HepG2 (cell line): ENCODE results near the gene ZNF30. TPM values are rescaled to one million over a fixed set of nuclear protein-coding genes. Genes with fewer than 3 reads are reported as not detected.
A peak's percentile ranks its signal among the peaks of the same experiment; 100 is the strongest.

Experiments
- ADNP ChIP-seq: sonication (generic); formaldehyde crosslinking; IDR thresholded peaks from 2 replicates; pipeline ENCODE4 v1.4.0; 2020; ENCODE audit warnings: missing genetic modification reagents
- BRF2 ChIP-seq: sonication (generic); formaldehyde crosslinking; IDR thresholded peaks from 2 replicates; pipeline ENCODE4 v1.8.1; 2022; ENCODE audit warnings: mild to moderate bottlenecking, missing genetic modification reagents
- CSRNP2 ChIP-seq: sonication (generic); formaldehyde crosslinking; conservative IDR thresholded peaks from 2 replicates; pipeline ENCODE4 v1.8.0; 2022; ENCODE audit warnings: low read depth, missing genetic modification reagents
- ELF3 ChIP-seq: IDR thresholded peaks from 2 replicates; pipeline ENCODE4 v1.6.1; 2016; ENCODE audit warnings: missing genetic modification reagents, missing compliant biosample characterization
- HNF1B ChIP-seq: sonication (generic); formaldehyde crosslinking; IDR thresholded peaks from 2 replicates; pipeline ENCODE4 v1.5.1; 2020; ENCODE audit warnings: mild to moderate bottlenecking, moderate library complexity, missing genetic modification reagents
- MLLT10 ChIP-seq: sonication (generic); formaldehyde crosslinking; IDR thresholded peaks from 2 replicates; pipeline ENCODE4 v1.4.0; 2020; ENCODE audit warnings: missing genetic modification reagents
- RXRB ChIP-seq: IDR thresholded peaks from 2 replicates; pipeline ENCODE4 v1.6.1; 2016; ENCODE audit warnings: borderline replicate concordance, missing genetic modification reagents, missing compliant biosample characterization
- SNAPC5 ChIP-seq: sonication (generic); formaldehyde crosslinking; IDR thresholded peaks from 2 replicates; pipeline ENCODE4 v1.8.1; 2023; ENCODE audit warnings: mild to moderate bottlenecking, missing genetic modification reagents, borderline replicate concordance
- SP4 ChIP-seq: sonication (generic); formaldehyde crosslinking; IDR thresholded peaks from 2 replicates; pipeline ENCODE4 v1.8.1; 2023; ENCODE audit warnings: mild to moderate bottlenecking, missing genetic modification reagents
- ZKSCAN5 ChIP-seq: sonication (generic); formaldehyde crosslinking; IDR thresholded peaks from 2 replicates; pipeline ENCODE4 v1.5.1; 2020; ENCODE audit warnings: mild to moderate bottlenecking, missing genetic modification reagents
- ZNF160 ChIP-seq: sonication (generic); formaldehyde crosslinking; IDR thresholded peaks from 2 replicates; pipeline ENCODE4 v1.8.0; 2022; ENCODE audit warnings: mild to moderate bottlenecking, inconsistent platforms, missing genetic modification reagents
- polyA plus RNA-seq, 8 experiments: library from polyadenylated mRNA; depleted of rRNA in 3 of 8; stranded (reverse) in 7 of 8; unstranded in 1 of 8; fragments of >200 nt; fragmentation: Illumina TruSeq in 4 of 8; extraction: Trizol in 4 of 8; gene quantifications; 2 replicates each; pipeline versions ENCODE4 v1.2.1 to v1.2.3, GENCODE V29; 2011 to 2016; ENCODE audit warnings: low read depth in 4 of 8, missing spikeins in 1 of 8, mixed read lengths in 1 of 8; ENCODE audit not compliant: insufficient read depth in 1 of 8
- total RNA-seq, 5 experiments: library from RNA; depleted of rRNA; stranded (reverse); fragments of >200 nt; fragmentation: Illumina TruSeq; extraction: Trizol; gene quantifications; 2 replicates each; pipeline ENCODE4 v1.2.3, GENCODE V29; 2016; ENCODE audit warnings: low read depth in 1 of 5
- TF ChIP-seq, protein P1 (sequence below): sonication (generic); formaldehyde crosslinking; IDR thresholded peaks from 2 replicates; pipeline ENCODE4 v1.8.0; 2022; ENCODE audit warnings: mild to moderate bottlenecking, missing genetic modification reagents
- TF ChIP-seq, protein P2 (sequence below): sonication (generic); formaldehyde crosslinking; IDR thresholded peaks from 2 replicates; pipeline ENCODE4 v1.4.0; 2020; ENCODE audit warnings: mild to moderate bottlenecking, low read depth, missing genetic modification reagents
- TF ChIP-seq, protein P3 (sequence below): sonication (generic); formaldehyde crosslinking; IDR thresholded peaks from 2 replicates; pipeline ENCODE4 v1.4.0; 2020; ENCODE audit warnings: missing genetic modification reagents
- TF ChIP-seq, protein P4 (sequence below): sonication (generic); formaldehyde crosslinking; IDR thresholded peaks from 2 replicates; pipeline ENCODE4 v1.5.0; 2020; ENCODE audit warnings: missing genetic modification reagents

ZNF30 gene
- total and polyA plus RNA-seq, 2 of the 13 experiments (the other 11 are each of a cell fraction or from before 2014, with no cell fraction given), result 2.3 to 4.4 TPM

GRCh38 chr19:34926685-34927375 is at the start of gene ZNF30 (continued):
- TF ChIP-seq, protein P1, sequence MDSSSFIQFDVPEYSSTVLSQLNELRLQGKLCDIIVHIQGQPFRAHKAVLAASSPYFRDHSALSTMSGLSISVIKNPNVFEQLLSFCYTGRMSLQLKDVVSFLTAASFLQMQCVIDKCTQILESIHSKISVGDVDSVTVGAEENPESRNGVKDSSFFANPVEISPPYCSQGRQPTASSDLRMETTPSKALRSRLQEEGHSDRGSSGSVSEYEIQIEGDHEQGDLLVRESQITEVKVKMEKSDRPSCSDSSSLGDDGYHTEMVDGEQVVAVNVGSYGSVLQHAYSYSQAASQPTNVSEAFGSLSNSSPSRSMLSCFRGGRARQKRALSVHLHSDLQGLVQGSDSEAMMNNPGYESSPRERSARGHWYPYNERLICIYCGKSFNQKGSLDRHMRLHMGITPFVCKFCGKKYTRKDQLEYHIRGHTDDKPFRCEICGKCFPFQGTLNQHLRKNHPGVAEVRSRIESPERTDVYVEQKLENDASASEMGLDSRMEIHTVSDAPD (CRISPR knock-in tag), result no peak; the same call in 1 of the 2 replicates
- TF ChIP-seq, protein P2, sequence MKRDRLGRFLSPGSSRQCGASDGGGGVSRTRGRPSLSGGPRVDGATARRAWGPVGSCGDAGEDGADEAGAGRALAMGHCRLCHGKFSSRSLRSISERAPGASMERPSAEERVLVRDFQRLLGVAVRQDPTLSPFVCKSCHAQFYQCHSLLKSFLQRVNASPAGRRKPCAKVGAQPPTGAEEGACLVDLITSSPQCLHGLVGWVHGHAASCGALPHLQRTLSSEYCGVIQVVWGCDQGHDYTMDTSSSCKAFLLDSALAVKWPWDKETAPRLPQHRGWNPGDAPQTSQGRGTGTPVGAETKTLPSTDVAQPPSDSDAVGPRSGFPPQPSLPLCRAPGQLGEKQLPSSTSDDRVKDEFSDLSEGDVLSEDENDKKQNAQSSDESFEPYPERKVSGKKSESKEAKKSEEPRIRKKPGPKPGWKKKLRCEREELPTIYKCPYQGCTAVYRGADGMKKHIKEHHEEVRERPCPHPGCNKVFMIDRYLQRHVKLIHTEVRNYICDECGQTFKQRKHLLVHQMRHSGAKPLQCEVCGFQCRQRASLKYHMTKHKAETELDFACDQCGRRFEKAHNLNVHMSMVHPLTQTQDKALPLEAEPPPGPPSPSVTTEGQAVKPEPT, result peak; percentile 62; the same call in 1 of the 2 replicates
- TF ChIP-seq HNF1B (CRISPR knock-in tag), result peak; percentile 45; the same call in 1 of the 2 replicates
- TF ChIP-seq MLLT10 (CRISPR knock-in tag), result no peak
- TF ChIP-seq ADNP (CRISPR knock-in tag), result no peak
- TF ChIP-seq ZNF160 (CRISPR knock-in tag), result peak; percentile 80; the same call in 1 of the 2 replicates
- TF ChIP-seq SNAPC5 (CRISPR knock-in tag), result no peak
- peak; percentile 50; the same call in 1 of the 2 replicates for TF ChIP-seq SP4 (CRISPR knock-in tag)
- TF ChIP-seq, protein P3, sequence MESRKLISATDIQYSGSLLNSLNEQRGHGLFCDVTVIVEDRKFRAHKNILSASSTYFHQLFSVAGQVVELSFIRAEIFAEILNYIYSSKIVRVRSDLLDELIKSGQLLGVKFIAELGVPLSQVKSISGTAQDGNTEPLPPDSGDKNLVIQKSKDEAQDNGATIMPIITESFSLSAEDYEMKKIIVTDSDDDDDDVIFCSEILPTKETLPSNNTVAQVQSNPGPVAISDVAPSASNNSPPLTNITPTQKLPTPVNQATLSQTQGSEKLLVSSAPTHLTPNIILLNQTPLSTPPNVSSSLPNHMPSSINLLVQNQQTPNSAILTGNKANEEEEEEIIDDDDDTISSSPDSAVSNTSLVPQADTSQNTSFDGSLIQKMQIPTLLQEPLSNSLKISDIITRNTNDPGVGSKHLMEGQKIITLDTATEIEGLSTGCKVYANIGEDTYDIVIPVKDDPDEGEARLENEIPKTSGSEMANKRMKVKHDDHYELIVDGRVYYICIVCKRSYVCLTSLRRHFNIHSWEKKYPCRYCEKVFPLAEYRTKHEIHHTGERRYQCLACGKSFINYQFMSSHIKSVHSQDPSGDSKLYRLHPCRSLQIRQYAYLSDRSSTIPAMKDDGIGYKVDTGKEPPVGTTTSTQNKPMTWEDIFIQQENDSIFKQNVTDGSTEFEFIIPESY (CRISPR knock-in tag), result no peak
- TF ChIP-seq RXRB (CRISPR knock-in tag), result peak; percentile 71
- TF ChIP-seq ZKSCAN5 (CRISPR knock-in tag), result no peak
- TF ChIP-seq, protein P4, sequence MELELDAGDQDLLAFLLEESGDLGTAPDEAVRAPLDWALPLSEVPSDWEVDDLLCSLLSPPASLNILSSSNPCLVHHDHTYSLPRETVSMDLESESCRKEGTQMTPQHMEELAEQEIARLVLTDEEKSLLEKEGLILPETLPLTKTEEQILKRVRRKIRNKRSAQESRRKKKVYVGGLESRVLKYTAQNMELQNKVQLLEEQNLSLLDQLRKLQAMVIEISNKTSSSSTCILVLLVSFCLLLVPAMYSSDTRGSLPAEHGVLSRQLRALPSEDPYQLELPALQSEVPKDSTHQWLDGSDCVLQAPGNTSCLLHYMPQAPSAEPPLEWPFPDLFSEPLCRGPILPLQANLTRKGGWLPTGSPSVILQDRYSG (CRISPR knock-in tag), result peak; percentile 77; the same call in 1 of the 2 replicates
- no peak; the same call in 1 of the 2 replicates for TF ChIP-seq ELF3
- no peak for TF ChIP-seq BRF2 (CRISPR knock-in tag)
- TF ChIP-seq CSRNP2, result no peak
